NCI-H82 (cell line): Measurements from ENCODE around the gene TMEM250.
"Not testable (repeated sequence)": the region's sequence is repeated elsewhere in the genome, so short reads cannot be mapped to it uniquely, and the experiment has no call there.

Experiments
- DNase-seq: peaks from one replicate; lab custom pipeline; 2025; lab: John Stamatoyannopoulos, UW

The TMEM250 gene, protein sequence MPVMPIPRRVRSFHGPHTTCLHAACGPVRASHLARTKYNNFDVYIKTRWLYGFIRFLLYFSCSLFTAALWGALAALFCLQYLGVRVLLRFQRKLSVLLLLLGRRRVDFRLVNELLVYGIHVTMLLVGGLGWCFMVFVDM

DNA sequence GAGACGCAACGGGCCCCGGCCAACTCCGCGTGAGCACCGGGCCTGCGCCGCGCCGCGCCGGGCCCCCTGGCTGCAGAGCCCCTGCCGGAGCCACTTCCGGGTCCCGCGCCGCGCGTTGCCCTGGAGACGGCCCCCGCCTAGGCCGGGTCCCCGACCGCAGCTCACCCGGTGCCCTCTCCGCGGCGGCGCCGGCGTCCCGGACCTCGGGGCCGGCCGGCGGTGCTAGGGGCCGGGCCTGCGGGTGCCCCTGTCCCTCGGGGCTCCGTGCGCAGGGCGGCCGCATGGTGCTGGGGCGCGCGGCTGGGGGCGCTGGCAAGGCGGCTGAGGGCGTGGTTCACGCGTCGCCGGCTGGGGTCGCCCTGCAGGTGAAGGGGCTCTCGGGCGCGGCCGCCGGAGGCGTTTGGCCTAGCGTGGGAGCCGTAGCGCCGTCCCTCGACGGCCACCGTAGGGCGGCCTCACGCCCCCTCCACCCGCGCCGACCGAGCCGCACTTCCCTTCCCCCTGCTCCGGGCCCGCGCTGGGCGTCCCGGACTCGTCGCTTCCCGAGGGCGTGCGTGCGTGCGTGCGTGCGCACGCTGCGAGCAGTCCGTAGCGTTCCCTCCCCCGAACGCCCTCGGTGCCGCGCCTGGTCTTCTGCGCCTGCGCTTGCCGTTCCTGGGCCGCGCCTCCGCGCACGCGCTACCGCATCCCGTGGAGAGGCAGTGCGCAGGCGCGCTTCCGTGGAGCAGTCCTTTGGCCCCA is at the start of gene TMEM250:
Gene TMEM250, minus strand, starts transcription at position 556 of the 741 bp plus-strand sequence. CDS start 1,975 bp downstream, outside the sequence.
- DNase-seq: peak; percentile 96

DNA sequence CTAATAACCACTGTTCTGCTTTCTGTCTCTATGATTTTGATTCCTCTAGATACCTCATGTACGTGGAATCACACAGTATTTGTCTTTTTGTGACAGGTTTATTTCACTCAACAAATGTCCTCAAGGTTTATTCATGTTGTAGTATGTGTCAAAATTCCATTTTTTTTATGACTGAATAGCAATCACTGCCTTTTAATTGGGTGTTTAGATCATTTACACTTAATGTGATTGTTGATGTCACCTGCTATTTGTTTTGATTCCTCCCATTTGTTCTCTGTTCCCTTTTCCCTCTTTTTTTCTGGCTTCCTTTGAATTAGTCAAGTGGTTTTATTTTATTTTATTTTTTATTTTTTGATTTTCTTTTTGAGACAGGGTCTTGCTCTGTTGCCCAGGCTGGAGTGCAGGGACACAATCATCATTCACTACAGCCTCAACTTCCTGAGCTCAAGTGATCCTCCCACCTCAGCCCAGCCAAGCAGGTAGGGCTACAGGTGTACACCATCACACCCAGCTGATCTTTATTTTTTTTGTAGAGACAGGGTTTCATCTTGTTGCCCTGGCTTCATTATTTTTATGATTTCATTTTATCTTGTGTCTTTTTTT is 44.7 kb upstream of the TMEM250 start:
- DNase-seq: no peak

GRCh38 chr9:136160995-136161610 is 42.4 kb upstream of the TMEM250 start:
- DNase-seq: no peak

DNA sequence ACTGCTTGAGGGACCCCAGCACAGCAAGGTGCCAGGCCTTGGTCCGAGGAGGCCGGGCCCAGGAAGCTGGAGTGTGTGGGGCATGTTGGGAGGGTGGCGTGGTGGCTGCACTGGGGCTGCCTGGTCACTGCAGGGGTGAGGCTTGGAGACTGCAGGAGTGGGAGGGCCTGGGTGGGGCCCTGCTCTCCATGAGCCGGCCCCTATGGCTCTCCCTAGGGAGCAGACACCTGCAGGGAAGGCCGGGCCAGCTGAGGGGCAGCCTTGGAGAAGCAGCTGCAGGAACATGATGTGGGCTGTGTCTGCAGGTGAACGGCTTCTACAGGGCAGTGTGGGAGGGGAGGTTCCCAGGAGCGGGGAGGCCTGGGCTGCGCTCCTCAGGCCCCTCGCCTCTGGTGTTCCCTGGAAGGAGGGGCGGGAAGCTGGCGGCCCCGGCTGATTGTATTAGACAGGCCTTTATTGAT is 41.7 kb upstream of the TMEM250 start:
- peak; percentile 76 for DNase-seq

GRCh38 chr9:136159851-136160250 is 41.2 kb upstream of the TMEM250 start:
- no peak for DNase-seq

- no peak for DNase-seq
These were observed 39.0 kb upstream of the TMEM250 start for GRCh38 chr9:136157477-136158265.

DNA sequence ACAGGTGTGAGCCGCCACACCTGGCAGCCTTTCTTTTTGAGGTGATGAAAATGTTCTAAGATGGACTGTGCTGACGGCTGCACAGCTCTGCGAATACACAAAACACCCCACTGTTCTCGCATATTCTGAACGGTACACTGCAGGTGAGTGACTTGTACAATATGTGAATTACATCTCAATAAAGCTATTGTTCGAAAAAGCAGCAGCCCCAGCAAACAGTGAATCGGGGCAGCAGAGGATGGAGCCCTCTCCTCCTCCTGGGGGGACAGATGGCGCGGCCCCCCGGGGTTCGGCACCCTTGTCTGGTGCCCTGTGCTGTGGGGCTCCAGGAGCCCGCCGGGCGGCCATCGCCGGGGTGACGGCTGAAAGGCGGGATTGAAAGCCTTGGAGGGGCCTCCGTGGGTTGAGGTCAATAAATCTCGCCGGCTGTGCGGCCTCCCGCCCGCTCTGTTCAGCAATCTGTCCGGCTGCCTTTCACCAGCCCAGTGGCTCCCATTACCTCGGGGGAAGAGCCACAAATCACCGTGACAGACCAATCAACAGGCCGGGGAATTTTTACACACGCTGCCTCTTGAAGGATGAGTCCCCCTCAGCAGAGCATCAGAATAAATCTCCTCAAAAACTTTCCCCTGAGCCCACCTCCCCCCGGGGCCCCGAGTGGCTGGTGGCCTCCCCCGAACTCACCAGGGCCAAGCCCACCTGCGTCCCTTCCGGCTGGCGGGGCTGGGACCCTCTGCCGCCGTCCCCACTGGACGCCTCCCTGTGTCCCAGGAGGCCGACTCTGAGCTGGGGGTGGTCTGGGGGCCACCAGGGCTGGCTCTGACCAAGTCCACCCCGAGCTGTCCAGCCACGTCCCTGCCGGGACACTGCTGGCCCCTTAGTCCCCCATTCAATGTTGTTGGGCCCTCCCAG is 37.8 kb upstream of the TMEM250 start:
- no peak for DNase-seq

DNA sequence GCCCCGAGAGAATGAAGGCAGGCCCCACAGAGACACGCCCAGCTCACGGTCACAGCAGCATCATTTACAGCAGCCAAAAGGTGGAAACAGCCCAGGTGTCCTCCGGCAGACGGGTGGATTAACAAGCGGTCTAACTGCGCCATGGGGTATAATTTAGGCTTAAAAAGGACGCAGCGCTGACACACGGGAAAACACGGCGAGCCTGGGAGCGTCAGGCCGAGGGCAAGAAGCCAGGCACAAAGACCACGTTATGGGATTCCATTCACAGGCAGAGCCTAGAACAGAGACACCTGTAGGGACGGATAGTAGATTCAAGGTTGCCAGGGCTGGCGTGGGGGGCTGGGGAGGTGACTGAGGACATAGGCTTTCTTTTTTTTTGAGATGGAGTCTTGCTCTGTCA is 36.9 kb upstream of the TMEM250 start:
- no peak for DNase-seq

- DNase-seq: no peak
These were observed 36.3 kb upstream of the TMEM250 start for GRCh38 chr9:136154943-136155342.

GRCh38 chr9:136153381-136154065 is 34.8 kb upstream of the TMEM250 start:
- DNase-seq: peak; percentile 24

GRCh38 chr9:136152931-136153330 is 34.3 kb upstream of the TMEM250 start:
- DNase-seq: no peak

GRCh38 chr9:136152543-136152866 is 33.8 kb upstream of the TMEM250 start:
- no peak for DNase-seq

- no peak for DNase-seq
These were observed 33.3 kb upstream of the TMEM250 start for GRCh38 chr9:136151848-136152542.

DNA sequence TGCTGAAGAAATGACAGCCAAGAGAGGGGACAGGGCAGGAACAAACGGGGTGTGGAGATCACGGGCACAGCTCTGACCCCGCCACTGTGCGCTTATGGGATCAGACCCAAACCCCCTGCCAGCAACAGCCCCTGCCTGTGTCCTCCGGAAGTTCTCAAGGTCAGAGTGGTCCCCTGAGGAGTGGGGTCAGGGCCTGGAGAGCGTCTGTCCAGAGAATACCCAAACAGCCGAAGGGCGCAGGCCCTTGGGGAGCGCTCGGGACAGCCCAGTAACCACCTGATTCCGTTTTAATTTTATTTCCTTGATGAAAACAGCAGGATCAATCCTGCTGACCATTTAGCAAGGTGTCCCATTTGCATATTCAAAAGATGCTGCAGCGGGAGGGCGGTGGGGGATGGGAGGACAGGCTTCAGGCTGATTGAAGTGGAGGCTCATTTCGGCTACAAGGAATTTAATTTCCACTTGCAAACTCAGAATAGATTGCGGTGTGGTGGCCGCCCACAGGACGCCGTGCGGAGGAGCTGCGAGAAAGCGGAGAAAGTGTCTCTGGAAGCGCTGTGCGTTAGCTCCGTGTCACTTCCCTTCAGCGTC is 32.6 kb upstream of the TMEM250 start:
- DNase-seq: no peak

- DNase-seq: not testable (repeated sequence)
These were observed 32.1 kb upstream of the TMEM250 start for GRCh38 chr9:136150664-136151213.

GRCh38 chr9:136149853-136150252 is 31.2 kb upstream of the TMEM250 start:
- DNase-seq: no peak

DNA sequence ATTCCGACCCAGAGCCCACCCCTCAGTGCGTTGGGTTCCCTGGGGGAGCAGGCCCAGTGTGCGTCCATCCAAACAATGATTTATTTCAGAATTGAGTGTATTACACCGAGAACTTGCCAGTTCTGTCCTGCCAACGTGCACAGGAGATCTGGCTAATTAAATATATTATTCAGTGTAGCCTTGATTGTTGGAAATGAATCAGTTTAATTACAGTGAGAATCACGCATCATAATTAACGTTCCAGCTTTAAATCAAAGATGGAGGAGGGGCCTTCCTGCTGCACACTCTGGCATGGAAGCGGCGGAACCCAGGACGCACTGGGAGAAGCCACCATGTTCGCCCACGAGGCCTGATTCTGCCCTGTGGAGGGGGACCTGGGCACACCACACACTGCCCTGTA is 30.7 kb upstream of the TMEM250 start:
- DNase-seq: no peak

GRCh38 chr9:136148766-136149165 is 30.1 kb upstream of the TMEM250 start:
- DNase-seq: no peak
